ENCODE results near the gene DDX5. TPM values are rescaled to one million over a fixed set of nuclear protein-coding genes. Genes with fewer than 3 reads are reported as not detected.
A peak's percentile ranks its signal among the peaks of the same experiment; 100 is the strongest.
"Not testable (repeated sequence)": the region's sequence is repeated elsewhere in the genome, so short reads cannot be mapped to it uniquely, and the experiment has no call there.

DDX5 gene
- total and polyA plus RNA-seq, 7 experiments from 2014 or later, result 781 to 2,704 (median 1,624) TPM

- H3K9me3 ChIP-seq (ENCODE audit: control insufficient read depth in 2 of 3, low read length in 3 of 3), result no peaks in the 10 kb centered on the region
- Mint-ChIP-seq H3K36me3 (no peaks in the 10 kb centered on the region), H3K9me3 (no peaks in the 10 kb centered on the region), H3K27me3 (peaks cover 0 to 9% (median 0%) of the 10 kb centered on the region in 5 donors), H3K4me3 (no peak overlapping the region), H3K27ac (no peak overlapping the region), H3K4me1 (no peaks in the 10 kb centered on the region)
- ChIA-PET CTCF (no interaction called here), POLR2A (no interaction called here)
- no peak overlapping the region for H3K4me3 ChIP-seq (ENCODE audit: low read length)
- H3K36me3 ChIP-seq (ENCODE audit: control insufficient read depth in 2 of 3, insufficient read depth in 3 of 3, low read length in 3 of 3), result no peaks in the 10 kb centered on the region
- H3K4me1 ChIP-seq (ENCODE audit: control insufficient read depth in 2 of 2, insufficient read depth in 2 of 2, low read length in 2 of 2), result no peaks in the 10 kb centered on the region
- no peak overlapping the region for H3K27ac ChIP-seq (ENCODE audit: low read depth, low read length)
- intact Hi-C loops (cut with micrococcal nuclease), result no loop called here
- no peaks in the 10 kb centered on the region for H3K27me3 ChIP-seq (ENCODE audit: control insufficient read depth in 2 of 2, insufficient read depth in 2 of 2, low read length in 2 of 2)
- DNase-seq, result no peak
- ATAC-seq, result no peak
These were observed 34.6 kb downstream of the DDX5 start for GRCh38 chr17:64471440-64471839.

- H3K4me3 ChIP-seq (ENCODE audit: low read length), result no peak overlapping the region
- no peaks in the 10 kb centered on the region for H3K27me3 ChIP-seq (ENCODE audit: control insufficient read depth in 2 of 2, insufficient read depth in 2 of 2, low read length in 2 of 2)
- DNase-seq (no peak), ATAC-seq (no peak)
- CTCF ChIA-PET, result no interaction called here
- Mint-ChIP-seq H3K9me3 (no peaks in the 10 kb centered on the region), H3K27ac (no peak overlapping the region), H3K27me3 (peaks cover 0 to 16% (median 0%) of the 10 kb centered on the region in 5 donors), H3K4me3 (no peak overlapping the region), H3K36me3 (peaks cover 0 to 3% (median 0%) of the 10 kb centered on the region in 5 donors), H3K4me1 (no peaks in the 10 kb centered on the region)
- POLR2A ChIA-PET, result no interaction called here
- no peaks in the 10 kb centered on the region for H3K4me1 ChIP-seq (ENCODE audit: control insufficient read depth in 2 of 2, insufficient read depth in 2 of 2, low read length in 2 of 2)
- no peak overlapping the region for H3K27ac ChIP-seq (ENCODE audit: low read depth, low read length)
- intact Hi-C loops (cut with micrococcal nuclease), result no loop called here
- H3K36me3 ChIP-seq (ENCODE audit: control insufficient read depth in 2 of 3, insufficient read depth in 3 of 3, low read length in 3 of 3), result no peaks in the 10 kb centered on the region
- no peaks in the 10 kb centered on the region for H3K9me3 ChIP-seq (ENCODE audit: control insufficient read depth in 2 of 3, low read length in 3 of 3)
These were observed 35.5 kb downstream of the DDX5 start for GRCh38 chr17:64470625-64471024.

- H3K4me1 ChIP-seq (ENCODE audit: control insufficient read depth in 2 of 2, insufficient read depth in 2 of 2, low read length in 2 of 2); H3K27ac ChIP-seq (ENCODE audit: low read depth, low read length); DNase-seq; H3K9me3 Mint-ChIP-seq; intact Hi-C loops (cut with micrococcal nuclease); H3K9me3 ChIP-seq (ENCODE audit: control insufficient read depth in 2 of 3, low read length in 3 of 3); H3K36me3 ChIP-seq (ENCODE audit: control insufficient read depth in 2 of 3, insufficient read depth in 3 of 3, low read length in 3 of 3); ATAC-seq; H3K4me3 Mint-ChIP-seq; H3K36me3 Mint-ChIP-seq; H3K27me3 ChIP-seq (ENCODE audit: control insufficient read depth in 2 of 2, insufficient read depth in 2 of 2, low read length in 2 of 2); H3K4me3 ChIP-seq (ENCODE audit: low read length); H3K4me1 Mint-ChIP-seq; CTCF ChIA-PET: not testable (repeated sequence)
- POLR2A ChIA-PET, result interaction anchor here (0.6 kb wide), 1 partner anchor 219 kb away, joined by 3 read pairs; no protein-coding TSS in a partner anchor
- Mint-ChIP-seq H3K27me3 (peaks cover 0 to 16% (median 3%) of the 10 kb centered on the region in 5 donors), H3K27ac (peak overlapping the region in 1 of 9 donors; percentile 64)
These were observed 39.3 kb downstream of the DDX5 start for GRCh38 chr17:64466834-64467233.

DNA sequence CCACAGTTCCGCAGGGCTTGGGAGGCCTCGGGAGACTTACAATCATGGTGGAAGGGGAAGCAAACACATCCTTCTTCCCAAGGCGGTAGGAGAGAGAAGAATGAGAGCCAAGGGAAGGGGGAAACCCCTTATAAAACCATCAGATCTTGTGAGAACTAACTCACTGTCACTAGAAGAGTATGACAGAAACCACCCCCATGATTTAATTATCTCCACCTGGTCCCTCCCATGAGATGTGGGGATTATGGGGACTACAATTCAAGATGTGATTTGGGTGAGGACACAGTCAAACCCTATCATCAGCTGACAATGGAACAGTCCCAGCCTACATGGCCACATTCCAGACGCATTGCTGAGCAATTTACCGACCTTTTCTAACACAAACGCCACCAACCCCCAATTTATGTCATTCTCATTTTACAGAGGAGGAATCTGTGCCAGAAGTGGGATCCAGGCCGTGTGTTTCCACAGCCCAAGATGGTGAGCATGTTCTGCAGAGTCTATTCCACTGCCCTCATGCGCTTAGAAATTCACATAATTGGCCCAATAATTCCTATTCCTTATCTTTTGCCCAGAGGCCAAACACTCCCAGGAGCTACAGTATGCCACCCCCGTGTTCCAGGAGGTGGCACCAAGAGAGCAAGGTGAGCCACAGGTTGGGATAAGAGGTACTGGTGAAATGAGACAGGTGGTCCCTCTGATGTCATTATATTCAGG lies 39.9 kb downstream of the DDX5 start:
- Histone ChIP-seq H3K4me1 (ENCODE audit: control insufficient read depth in 2 of 2, insufficient read depth in 2 of 2, low read length in 2 of 2) (no peaks in the 10 kb centered on the region), H3K9me3 (ENCODE audit: control insufficient read depth in 2 of 3, low read length in 3 of 3) (no peaks in the 10 kb centered on the region), H3K4me3 (ENCODE audit: low read length) (no peak overlapping the region), H3K27me3 (ENCODE audit: control insufficient read depth in 2 of 2, insufficient read depth in 2 of 2, low read length in 2 of 2) (no peaks in the 10 kb centered on the region), H3K27ac (ENCODE audit: low read depth, low read length) (no peak overlapping the region), H3K36me3 (ENCODE audit: control insufficient read depth in 2 of 3, insufficient read depth in 3 of 3, low read length in 3 of 3) (no peaks in the 10 kb centered on the region)
- H3K36me3 Mint-ChIP-seq, result peaks cover 0 to 3% (median 0%) of the 10 kb centered on the region in 5 donors
- H3K9me3 Mint-ChIP-seq, result no peaks in the 10 kb centered on the region
- no peaks in the 10 kb centered on the region for H3K4me1 Mint-ChIP-seq
- H3K27me3 Mint-ChIP-seq, result peaks cover 0 to 18% (median 3%) of the 10 kb centered on the region in 5 donors
- POLR2A ChIA-PET, result interaction anchor here (0.6 kb wide), 1 partner anchor 220 kb away, joined by 3 read pairs; no protein-coding TSS in a partner anchor
- H3K4me3 Mint-ChIP-seq, result no peak overlapping the region
- no peak for ATAC-seq
- no peak for DNase-seq
- CTCF ChIA-PET, result no interaction called here
- intact Hi-C loops (cut with micrococcal nuclease), result no loop called here
- no peak overlapping the region for H3K27ac Mint-ChIP-seq

GRCh38 chr17:64461788-64462187 lies 44.3 kb downstream of the DDX5 start:
- intact Hi-C loops (cut with micrococcal nuclease), result no loop called here
- peaks cover under 1 to 5% of the 10 kb centered on the region in 2 donors for H3K4me1 ChIP-seq (ENCODE audit: control insufficient read depth in 2 of 2, insufficient read depth in 2 of 2, low read length in 2 of 2)
- no peaks in the 10 kb centered on the region for H3K9me3 ChIP-seq (ENCODE audit: control insufficient read depth in 2 of 3, low read length in 3 of 3)
- Mint-ChIP-seq H3K27ac (no peak overlapping the region), H3K4me1 (peaks cover 7 to 19% (median 17%) of the 10 kb centered on the region in 7 donors), H3K27me3 (peaks cover 0 to 10% (median 0%) of the 10 kb centered on the region in 5 donors), H3K36me3 (peaks cover 0 to 5% (median 0%) of the 10 kb centered on the region in 5 donors), H3K9me3 (peaks cover 0 to 2% (median 0%) of the 10 kb centered on the region in 11 donors), H3K4me3 (no peak overlapping the region)
- H3K36me3 ChIP-seq (ENCODE audit: control insufficient read depth in 2 of 3, insufficient read depth in 3 of 3, low read length in 3 of 3), result no peaks in the 10 kb centered on the region
- no peak for DNase-seq
- no peak for ATAC-seq
- ChIA-PET CTCF (no interaction called here), POLR2A (no interaction called here)
- H3K27ac ChIP-seq (ENCODE audit: low read depth, low read length), result no peak overlapping the region
- no peak overlapping the region for H3K4me3 ChIP-seq (ENCODE audit: low read length)
- H3K27me3 ChIP-seq (ENCODE audit: control insufficient read depth in 2 of 2, insufficient read depth in 2 of 2, low read length in 2 of 2), result no peaks in the 10 kb centered on the region

GRCh38 chr17:64460955-64461354 lies 45.1 kb downstream of the DDX5 start:
- intact Hi-C loops (cut with micrococcal nuclease), result no loop called here
- Histone ChIP-seq H3K9me3 (ENCODE audit: control insufficient read depth in 2 of 3, low read length in 3 of 3) (no peaks in the 10 kb centered on the region), H3K36me3 (ENCODE audit: control insufficient read depth in 2 of 3, insufficient read depth in 3 of 3, low read length in 3 of 3) (no peaks in the 10 kb centered on the region), H3K4me3 (ENCODE audit: low read length) (no peak overlapping the region), H3K27me3 (ENCODE audit: control insufficient read depth in 2 of 2, insufficient read depth in 2 of 2, low read length in 2 of 2) (no peaks in the 10 kb centered on the region), H3K4me1 (ENCODE audit: control insufficient read depth in 2 of 2, insufficient read depth in 2 of 2, low read length in 2 of 2) (peaks cover 5 to 10% of the 10 kb centered on the region in 2 donors), H3K27ac (ENCODE audit: low read depth, low read length) (no peak overlapping the region)
- Mint-ChIP-seq H3K27ac (no peak overlapping the region), H3K9me3 (peaks cover 0 to 2% (median 0%) of the 10 kb centered on the region in 11 donors), H3K4me1 (peaks cover 13 to 27% (median 26%) of the 10 kb centered on the region in 7 donors), H3K27me3 (peaks cover 0 to 5% (median 0%) of the 10 kb centered on the region in 5 donors), H3K4me3 (no peak overlapping the region), H3K36me3 (peaks cover 0 to 5% (median 0%) of the 10 kb centered on the region in 5 donors)
- ATAC-seq (no peak), DNase-seq (no peak)
- ChIA-PET POLR2A (no interaction called here), CTCF (no interaction called here)

DNA sequence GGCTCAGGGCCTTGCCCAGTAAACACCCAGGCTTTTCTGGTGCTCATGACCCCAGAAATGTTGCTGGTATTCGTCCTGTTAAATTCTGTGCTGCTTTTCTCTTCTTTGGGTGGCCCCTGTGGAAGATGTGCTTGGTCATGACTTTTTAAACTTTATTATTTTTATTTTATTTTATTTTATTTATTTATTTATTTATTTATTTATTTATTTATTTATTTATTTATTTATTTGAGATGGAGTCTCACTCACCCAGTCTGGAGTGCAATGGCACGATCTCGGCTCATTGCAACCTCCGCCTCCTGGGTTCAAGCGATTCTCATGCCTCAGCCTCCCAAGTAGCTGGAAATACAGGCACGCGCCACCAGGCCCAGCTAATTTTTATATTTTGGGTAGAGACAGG lies 46.3 kb downstream of the DDX5 start:
- H3K36me3 ChIP-seq (ENCODE audit: control insufficient read depth in 2 of 3, insufficient read depth in 3 of 3, low read length in 3 of 3); POLR2A ChIA-PET; H3K9me3 Mint-ChIP-seq; DNase-seq; H3K27ac ChIP-seq (ENCODE audit: low read depth, low read length); H3K4me3 ChIP-seq (ENCODE audit: low read length); H3K36me3 Mint-ChIP-seq; H3K27me3 Mint-ChIP-seq; intact Hi-C loops (cut with micrococcal nuclease); H3K27me3 ChIP-seq (ENCODE audit: control insufficient read depth in 2 of 2, insufficient read depth in 2 of 2, low read length in 2 of 2); H3K27ac Mint-ChIP-seq; H3K9me3 ChIP-seq (ENCODE audit: control insufficient read depth in 2 of 3, low read length in 3 of 3); H3K4me3 Mint-ChIP-seq; ATAC-seq: not testable (repeated sequence)
- CTCF ChIA-PET, result interaction anchor here (1.2 kb wide), 1 partner anchor 40 kb away, joined by 5 read pairs; no protein-coding TSS in a partner anchor
- H3K4me1 ChIP-seq (ENCODE audit: control insufficient read depth in 2 of 2, insufficient read depth in 2 of 2, low read length in 2 of 2), result peaks cover 5 to 10% of the 10 kb centered on the region in 2 donors
- H3K4me1 Mint-ChIP-seq, result peaks cover 16 to 35% (median 33%) of the 10 kb centered on the region in 7 donors
